Kidney (tissue), 14 donors: ENCODE measurements around the gene SHROOM1. TPM values are rescaled to one million over a fixed set of nuclear protein-coding genes. Genes with fewer than 3 reads are reported as not detected.

Experiments
- DNase-seq, 5 donors: peaks; one replicate each; pipeline ENCODE4 v3.0.0-alpha.2; 2013 to 2020
- FAIRE-seq: peaks from 2 replicates; lab custom pipeline; 2012; peaks lifted over from hg19 to GRCh38; lab: Jason Lieb, UNC
- H3K27ac ChIP-seq, 2 donors: one replicate each; pipeline ENCODE4 v1.7.0; 2013; ENCODE audit warnings: low read depth in 2 of 2, low read length in 2 of 2, inconsistent platforms in 1 of 2
- H3K27me3 ChIP-seq: one replicate; pipeline ENCODE4 v1.7.1; 2013; ENCODE audit warnings: low read length, inconsistent platforms; ENCODE audit not compliant: control insufficient read depth, insufficient read depth
- H3K36me3 ChIP-seq, 3 donors: one replicate each; pipeline versions ENCODE4 v1.7.0 to v1.7.1; 2013; ENCODE audit warnings: low read length in 3 of 3, control low read depth in 1 of 3, inconsistent platforms in 1 of 3; ENCODE audit not compliant: insufficient read depth in 3 of 3, control insufficient read depth in 2 of 3
- H3K4me1 ChIP-seq, 3 donors: one replicate each; pipeline versions ENCODE4 v1.7.0 to v1.7.1; 2013; ENCODE audit warnings: low read length in 3 of 3, inconsistent platforms in 1 of 3, low read depth in 1 of 3; ENCODE audit not compliant: control insufficient read depth in 2 of 3, insufficient read depth in 2 of 3
- H3K4me3 ChIP-seq, 3 donors: one replicate each; pipeline versions ENCODE4 v1.7.0 to v1.8.1; 2013; ENCODE audit warnings: low read length in 3 of 3, control low read depth in 1 of 3, inconsistent platforms in 1 of 3
- H3K9ac ChIP-seq, 3 donors: one replicate each; pipeline versions ENCODE4 v1.7.0 to v1.7.1; 2013; ENCODE audit warnings: low read length in 3 of 3, control low read depth in 1 of 3, inconsistent platforms in 1 of 3
- H3K9me3 ChIP-seq, 3 donors: one replicate each; pipeline versions ENCODE4 v1.7.0 to v1.7.1; 2013; ENCODE audit warnings: low read length in 3 of 3, control low read depth in 1 of 3, inconsistent platforms in 1 of 3; ENCODE audit not compliant: control insufficient read depth in 2 of 3, insufficient read depth in 1 of 3
- intact Hi-C: fragments of 100-400 bp; cut with DNase I; formaldehyde crosslinking; loops from one replicate; pipeline ENCODE4 v1.11.1; 2022
- polyA plus RNA-seq: library from polyadenylated mRNA; stranded (reverse); fragments of 350-450 nt; fragmentation: Illumina TruSeq; extraction: RNeasy Lipid Tissue Mini Kit (QIAGEN cat#74804); gene quantifications from one replicate; pipeline ENCODE4 v1.2.3, GENCODE V29; 2014; ENCODE audit warnings: low read depth, low replicate concordance; ENCODE audit not compliant: insufficient read depth
- total RNA-seq: library from RNA; stranded (reverse); fragmentation: NEBNext Ultra II Directional; extraction: Animal tissue kit (Norgen Biotek cat#: 25700); gene quantifications from one replicate; pipeline ENCODE4 v1.2.1, GENCODE V29; 2021
- TF ChIP-seq, protein P1 (sequence below): IDR thresholded peaks from 3 replicates; pipeline ENCODE4 v1.5.1; 2012; ENCODE audit warnings: mild to moderate bottlenecking, moderate library complexity, borderline replicate concordance; ENCODE audit not compliant: insufficient read depth; ENCODE audit errors: extremely low read depth
- donor health status: control.
- donor health status: control.
- donor health status: control.
- donor health status: control.
- donor health status: control.
- donor health status: DM: yes; HTN: yes; CAD: no.
- donor health status: Normal renal cell carcinoma (clear cell type).

The SHROOM1 gene
- total and polyA plus RNA-seq, 2 donors from 2014 or later: 7.8 to 13.4 TPM

DNA sequence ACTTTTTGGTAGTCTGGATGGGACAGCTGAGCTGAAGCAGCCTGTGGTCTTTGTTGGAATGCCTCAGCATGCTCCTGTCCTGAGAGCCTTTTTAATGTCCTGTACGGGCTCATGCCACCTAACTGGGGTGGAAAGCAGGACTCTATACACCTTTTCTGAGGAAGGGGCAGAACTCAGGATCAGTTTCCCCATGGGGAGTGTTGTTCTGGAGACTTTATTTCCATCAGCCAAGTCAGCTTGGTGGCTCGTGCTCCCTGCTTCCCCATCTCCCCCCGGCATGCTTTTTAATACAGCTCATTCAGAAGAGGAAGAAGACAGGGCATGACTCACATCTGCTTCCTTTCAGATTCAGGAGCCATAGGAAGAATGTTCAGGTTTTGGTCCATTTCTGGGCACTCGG is 48.3 kb downstream of the SHROOM1 start:
- Histone ChIP-seq H3K9me3 (no peaks in the 10 kb centered on the region), H3K36me3 (no peaks in the 10 kb centered on the region), H3K27me3 (no peaks in the 10 kb centered on the region), H3K4me1 (peaks cover 0 to 8% (median 7%) of the 10 kb centered on the region in 3 donors), H3K27ac (no peak overlapping the region), H3K9ac (no peak overlapping the region), H3K4me3 (no peak overlapping the region)
- FAIRE-seq (no peak), DNase-seq (peak in 1 of 5 donors; percentile 1)
- intact Hi-C loops: no loop called here
- TF ChIP-seq, protein P1, sequence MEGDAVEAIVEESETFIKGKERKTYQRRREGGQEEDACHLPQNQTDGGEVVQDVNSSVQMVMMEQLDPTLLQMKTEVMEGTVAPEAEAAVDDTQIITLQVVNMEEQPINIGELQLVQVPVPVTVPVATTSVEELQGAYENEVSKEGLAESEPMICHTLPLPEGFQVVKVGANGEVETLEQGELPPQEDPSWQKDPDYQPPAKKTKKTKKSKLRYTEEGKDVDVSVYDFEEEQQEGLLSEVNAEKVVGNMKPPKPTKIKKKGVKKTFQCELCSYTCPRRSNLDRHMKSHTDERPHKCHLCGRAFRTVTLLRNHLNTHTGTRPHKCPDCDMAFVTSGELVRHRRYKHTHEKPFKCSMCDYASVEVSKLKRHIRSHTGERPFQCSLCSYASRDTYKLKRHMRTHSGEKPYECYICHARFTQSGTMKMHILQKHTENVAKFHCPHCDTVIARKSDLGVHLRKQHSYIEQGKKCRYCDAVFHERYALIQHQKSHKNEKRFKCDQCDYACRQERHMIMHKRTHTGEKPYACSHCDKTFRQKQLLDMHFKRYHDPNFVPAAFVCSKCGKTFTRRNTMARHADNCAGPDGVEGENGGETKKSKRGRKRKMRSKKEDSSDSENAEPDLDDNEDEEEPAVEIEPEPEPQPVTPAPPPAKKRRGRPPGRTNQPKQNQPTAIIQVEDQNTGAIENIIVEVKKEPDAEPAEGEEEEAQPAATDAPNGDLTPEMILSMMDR: no peak

DNA sequence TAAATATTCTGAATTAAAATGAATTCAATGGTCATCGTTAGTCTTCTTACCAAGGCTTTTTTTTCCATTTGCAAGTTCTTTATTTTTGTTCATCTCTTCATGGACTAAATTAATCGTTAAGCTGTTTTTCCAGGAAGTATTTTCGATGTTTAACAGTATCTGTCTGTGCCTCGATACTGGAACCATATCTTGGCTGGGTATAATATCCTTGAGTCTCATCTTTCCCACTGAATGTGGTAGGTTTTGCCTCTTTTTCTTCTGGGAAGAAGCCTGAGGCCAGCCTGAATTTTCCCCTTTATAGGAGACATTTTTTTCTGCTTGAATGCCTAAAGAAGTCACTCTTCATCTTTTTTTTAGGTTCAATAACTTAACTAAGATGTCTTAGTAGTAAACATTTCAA is 49.4 kb downstream of the SHROOM1 start:
- Histone ChIP-seq H3K9me3 (no peaks in the 10 kb centered on the region), H3K9ac (no peak overlapping the region), H3K4me3 (no peak overlapping the region), H3K36me3 (no peaks in the 10 kb centered on the region), H3K4me1 (peaks cover 0 to 8% (median 7%) of the 10 kb centered on the region in 3 donors), H3K27me3 (no peaks in the 10 kb centered on the region), H3K27ac (no peak overlapping the region)
- FAIRE-seq (no peak), DNase-seq (no peak)
- intact Hi-C loops: no loop called here
- TF ChIP-seq, protein P1: no peak

DNA sequence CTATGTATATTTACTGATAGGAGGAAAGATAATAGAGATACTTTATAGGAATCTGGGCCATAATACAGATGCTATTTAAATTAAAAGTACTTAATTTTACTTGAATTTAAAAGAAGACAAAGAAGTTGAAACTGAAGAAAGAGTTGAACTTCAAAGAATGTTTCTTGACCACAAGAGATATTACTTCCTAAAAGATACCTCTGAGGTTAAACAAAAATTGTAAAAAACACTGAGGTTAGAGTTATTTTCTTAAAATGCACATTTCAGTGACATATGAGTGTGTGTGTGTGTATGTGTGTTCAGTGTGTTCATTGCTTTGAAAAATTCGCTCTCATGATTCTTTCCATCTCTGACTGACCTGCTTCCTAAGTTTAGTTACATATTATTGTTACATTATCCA is 49.9 kb downstream of the SHROOM1 start:
- Histone ChIP-seq H3K4me1 (peaks cover 0 to 8% (median 7%) of the 10 kb centered on the region in 3 donors), H3K27me3 (no peaks in the 10 kb centered on the region), H3K9me3 (no peaks in the 10 kb centered on the region), H3K27ac (no peak overlapping the region), H3K9ac (no peak overlapping the region), H3K36me3 (no peaks in the 10 kb centered on the region), H3K4me3 (no peak overlapping the region)
- DNase-seq (no peak), FAIRE-seq (no peak)
- intact Hi-C loops: no loop called here
- TF ChIP-seq, protein P1: no peak

DNA sequence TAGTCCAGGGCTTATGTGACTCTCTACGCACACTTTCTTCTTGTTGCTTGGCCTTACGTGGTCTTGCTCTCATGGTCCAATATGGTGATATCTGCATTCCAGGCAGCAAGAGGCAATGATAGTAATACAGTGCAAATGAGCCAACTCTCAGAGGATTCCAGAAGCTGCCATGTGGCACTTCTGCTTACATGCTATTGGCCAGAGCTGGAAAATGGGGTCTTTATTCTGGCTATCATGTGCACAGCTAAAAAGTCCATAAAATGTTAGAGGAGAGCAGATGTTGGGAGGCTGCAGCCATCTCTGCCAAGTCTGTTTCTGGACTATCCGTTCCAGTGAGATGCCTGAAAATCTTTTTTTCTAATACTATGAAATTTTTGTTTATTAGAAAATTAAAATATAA is 50.5 kb downstream of the SHROOM1 start:
- H3K9me3 ChIP-seq: no peaks in the 10 kb centered on the region
- peaks cover 5 to 12% (median 11%) of the 10 kb centered on the region in 3 donors for H3K4me1 ChIP-seq
- H3K4me3 ChIP-seq: no peak overlapping the region
- H3K27ac ChIP-seq: no peak overlapping the region
- DNase-seq (no peak), FAIRE-seq (no peak)
- intact Hi-C loops: no loop called here
- H3K27me3 ChIP-seq: no peaks in the 10 kb centered on the region
- H3K36me3 ChIP-seq: no peaks in the 10 kb centered on the region
- TF ChIP-seq, protein P1: no peak
- no peak overlapping the region for H3K9ac ChIP-seq
